ENCODE measurements around the gene SPEF2.

GRCh38 chr5:35850967-35851680 is 233.5 kb downstream of the SPEF2 start:
- TF ChIP-seq GATA2 (IDR thresholded peaks at IDR 0.05; ENCODE audit: low read depth, low read length) (no peak), GATA3 (IDR thresholded peaks at IDR 0.05; ENCODE audit: low read depth, low read length) (no peak)

All from SH-SY5Y (cell line).